Esophagus (tissue), 2 donors: ENCODE data around the gene ARHGEF11. TPM values are rescaled to one million over a fixed set of nuclear protein-coding genes. Genes with fewer than 3 reads are reported as not detected.

ENCODE experiments used
- H3K27ac ChIP-seq, 2 donors: one replicate each; pipeline ENCODE4 v1.5.1; 2013; ENCODE audit warnings: low read depth in 2 of 2, mild to moderate bottlenecking in 2 of 2, inconsistent platforms in 1 of 2, low read length in 1 of 2, moderate library complexity in 1 of 2
- H3K27me3 ChIP-seq, 2 donors: one replicate each; pipeline ENCODE4 v1.6.1; 2013; ENCODE audit warnings: low read length in 2 of 2, control low read depth in 1 of 2, mild to moderate bottlenecking in 1 of 2; ENCODE audit not compliant: insufficient read depth in 2 of 2, control insufficient read depth in 1 of 2
- H3K36me3 ChIP-seq, 2 donors: one replicate each; pipeline ENCODE4 v1.6.1; 2013; ENCODE audit warnings: low read length in 1 of 2; ENCODE audit not compliant: control insufficient read depth in 2 of 2, insufficient read depth in 2 of 2
- H3K4me1 ChIP-seq, 2 donors: one replicate each; pipeline ENCODE4 v1.6.1; 2013; ENCODE audit warnings: low read length in 1 of 2; ENCODE audit not compliant: control insufficient read depth in 2 of 2, insufficient read depth in 2 of 2
- H3K4me3 ChIP-seq, 2 donors: one replicate each; pipeline ENCODE4 v1.5.1; 2013; ENCODE audit warnings: low read length in 2 of 2, mild to moderate bottlenecking in 2 of 2, low read depth in 1 of 2, moderate library complexity in 1 of 2
- H3K9me3 ChIP-seq, 2 donors: one replicate each; pipeline ENCODE4 v1.6.1; 2013; ENCODE audit warnings: mild to moderate bottlenecking in 2 of 2, low read depth in 1 of 2, low read length in 1 of 2, moderate library complexity in 1 of 2; ENCODE audit not compliant: control insufficient read depth in 2 of 2, insufficient read depth in 1 of 2
- WGBS, 2 donors: extraction: QIAGEN DNeasy Blood & Tissue Kit; methylation state at CpG; one replicate each; pipeline ENCODE4 v1.1.7; 2013; 5-methylcytosine and 5-hydroxymethylcytosine counted together
- polyA plus RNA-seq, 2 donors: library from polyadenylated mRNA; stranded (reverse); fragments of 200-250 nt; gene quantifications; one replicate each; pipeline ENCODE4 v1.2.3, GENCODE V29; 2013
- donor health status: healthy with polysubstance abuse.
- donor health status: Bipolar disorder and iron deficiency.

Gene ARHGEF11
- polyA plus RNA-seq, 2 donors = 6.5 to 11.2 TPM

- Histone ChIP-seq H3K27ac (no peak overlapping the region), H3K27me3 (no peaks in the 10 kb centered on the region), H3K4me3 (no peak overlapping the region), H3K36me3 (peaks cover 9 to 38% of the 10 kb centered on the region in 2 donors), H3K4me1 (no peaks in the 10 kb centered on the region), H3K9me3 (no peaks in the 10 kb centered on the region)
- WGBS, 2 donors = 87% methylated on average over 2 of the region's 2 CpGs
Observed at GRCh38 chr1:156953571-156953970, 92.0 kb downstream of the ARHGEF11 start.

GRCh38 chr1:156951371-156951770 lies 94.2 kb downstream of the ARHGEF11 start:
- 93 to 97% methylated on average over 5 of the region's 5 CpGs for WGBS, 2 donors
- Histone ChIP-seq H3K4me1 (peaks cover 0 to 2% of the 10 kb centered on the region in 2 donors), H3K27ac (no peak overlapping the region), H3K9me3 (no peaks in the 10 kb centered on the region), H3K36me3 (peaks cover 12 to 39% of the 10 kb centered on the region in 2 donors), H3K4me3 (no peak overlapping the region), H3K27me3 (no peaks in the 10 kb centered on the region)

GRCh38 chr1:156949127-156949526 lies 96.4 kb downstream of the ARHGEF11 start:
- 96 to 97% methylated on average over 5 of the region's 5 CpGs for WGBS, 2 donors
- peaks cover 0 to 4% of the 10 kb centered on the region in 2 donors for H3K4me1 ChIP-seq
- no peak overlapping the region for H3K27ac ChIP-seq
- H3K36me3 ChIP-seq = peaks cover 11 to 48% of the 10 kb centered on the region in 2 donors
- no peak overlapping the region for H3K4me3 ChIP-seq
- H3K9me3 ChIP-seq = no peaks in the 10 kb centered on the region
- H3K27me3 ChIP-seq = no peaks in the 10 kb centered on the region

GRCh38 chr1:156948708-156949107 lies 96.8 kb downstream of the ARHGEF11 start:
- Histone ChIP-seq H3K4me1 (peaks cover 0 to 4% of the 10 kb centered on the region in 2 donors), H3K27me3 (no peaks in the 10 kb centered on the region), H3K9me3 (no peaks in the 10 kb centered on the region), H3K36me3 (peaks cover 11 to 52% of the 10 kb centered on the region in 2 donors), H3K4me3 (no peak overlapping the region), H3K27ac (no peak overlapping the region)
- 75 to 81% methylated on average over 4 of the region's 4 CpGs for WGBS, 2 donors

- Histone ChIP-seq H3K4me1 (peaks cover 0 to 4% of the 10 kb centered on the region in 2 donors), H3K36me3 (peaks cover 11 to 56% of the 10 kb centered on the region in 2 donors), H3K27ac (no peak overlapping the region), H3K9me3 (no peaks in the 10 kb centered on the region), H3K27me3 (no peaks in the 10 kb centered on the region), H3K4me3 (no peak overlapping the region)
- WGBS, 2 donors = 95 to 96% methylated on average over 17 of the region's 17 CpGs
Observed at GRCh38 chr1:156947818-156948525, 97.6 kb downstream of the ARHGEF11 start.

GRCh38 chr1:156947127-156947526 lies 98.4 kb downstream of the ARHGEF11 start:
- no peaks in the 10 kb centered on the region for H3K27me3 ChIP-seq
- H3K36me3 ChIP-seq = peaks cover 11 to 51% of the 10 kb centered on the region in 2 donors
- peaks cover 0 to 4% of the 10 kb centered on the region in 2 donors for H3K4me1 ChIP-seq
- no peak overlapping the region for H3K4me3 ChIP-seq
- WGBS, 2 donors = 92 to 93% methylated on average over 9 of the region's 9 CpGs
- no peaks in the 10 kb centered on the region for H3K9me3 ChIP-seq
- no peak overlapping the region for H3K27ac ChIP-seq

- peaks cover 11 to 54% of the 10 kb centered on the region in 2 donors for H3K36me3 ChIP-seq
- no peaks in the 10 kb centered on the region for H3K27me3 ChIP-seq
- 72 to 74% methylated on average over 11 of the region's 11 CpGs for WGBS, 2 donors
- H3K4me3 ChIP-seq = no peak overlapping the region
- peaks cover 0 to 4% of the 10 kb centered on the region in 2 donors for H3K4me1 ChIP-seq
- H3K9me3 ChIP-seq = no peaks in the 10 kb centered on the region
- peak overlapping the region in 1 of 2 donors; percentile 15 for H3K27ac ChIP-seq
Observed at GRCh38 chr1:156945881-156946661, 99.5 kb downstream of the ARHGEF11 start.

GRCh38 chr1:156944848-156945247 lies 100.7 kb downstream of the ARHGEF11 start:
- no peaks in the 10 kb centered on the region for H3K27me3 ChIP-seq
- H3K4me1 ChIP-seq = peaks cover 0 to 4% of the 10 kb centered on the region in 2 donors
- peaks cover 12 to 61% of the 10 kb centered on the region in 2 donors for H3K36me3 ChIP-seq
- H3K4me3 ChIP-seq = no peak overlapping the region
- no peaks in the 10 kb centered on the region for H3K9me3 ChIP-seq
- 92 to 96% methylated on average over 8 of the region's 8 CpGs for WGBS, 2 donors
- H3K27ac ChIP-seq = no peak overlapping the region

- Histone ChIP-seq H3K9me3 (no peaks in the 10 kb centered on the region), H3K4me1 (peaks cover 0 to 4% of the 10 kb centered on the region in 2 donors), H3K27ac (no peak overlapping the region), H3K27me3 (no peaks in the 10 kb centered on the region), H3K36me3 (peaks cover 17 to 62% of the 10 kb centered on the region in 2 donors), H3K4me3 (no peak overlapping the region)
- WGBS, 2 donors = 94 to 100% methylated on average over 1 of the region's 1 CpG
Observed at GRCh38 chr1:156944268-156944667, 101.3 kb downstream of the ARHGEF11 start.
